ENCODE data around the gene TENM4.
A peak's percentile ranks its signal among the peaks of the same experiment; 100 is the strongest.

The TENM4 gene

GRCh38 chr11:79156031-79156430 is 284.8 kb downstream of the TENM4 start:
- FAIRE-seq (no peak), DNase-seq (ENCODE audit: insufficient read length, low spot score) (no peak)
- no peak for TF ChIP-seq POLR2A (IDR thresholded peaks at IDR 0.05; ENCODE audit: low read depth, low read length)

- FAIRE-seq (no peak), DNase-seq (ENCODE audit: insufficient read length, low spot score) (no peak)
- TF ChIP-seq POLR2A (IDR thresholded peaks at IDR 0.05; ENCODE audit: low read depth, low read length): no peak
Observed at GRCh38 chr11:79155237-79155636, 285.6 kb downstream of the TENM4 start.

GRCh38 chr11:79152511-79152910 is 288.3 kb downstream of the TENM4 start:
- no peak for DNase-seq (ENCODE audit: insufficient read length, low spot score)
- no peak for FAIRE-seq

GRCh38 chr11:79151396-79151795 is 289.4 kb downstream of the TENM4 start:
- TF ChIP-seq POLR2A (IDR thresholded peaks at IDR 0.05; ENCODE audit: low read depth, low read length): no peak
- FAIRE-seq (no peak), DNase-seq (ENCODE audit: insufficient read length, low spot score) (no peak)

More at GRCh38 chr11:79152511-79152910, 288.3 kb downstream of the TENM4 start:
- no peak for TF ChIP-seq POLR2A (IDR thresholded peaks at IDR 0.05; ENCODE audit: low read depth, low read length)

- TF ChIP-seq POLR2A (IDR thresholded peaks at IDR 0.05; ENCODE audit: low read depth, low read length): no peak
- DNase-seq (ENCODE audit: insufficient read length, low spot score) (peak; percentile 13), FAIRE-seq (peak; percentile 23)
Observed at GRCh38 chr11:79150966-79151365, 289.9 kb downstream of the TENM4 start.

- DNase-seq (ENCODE audit: insufficient read length, low spot score): no peak
- TF ChIP-seq POLR2A (IDR thresholded peaks at IDR 0.05; ENCODE audit: low read depth, low read length): no peak
- FAIRE-seq: no peak
Observed at GRCh38 chr11:79150320-79150719, 290.5 kb downstream of the TENM4 start.

GRCh38 chr11:79147731-79148130 is 293.1 kb downstream of the TENM4 start:
- DNase-seq (ENCODE audit: insufficient read length, low spot score) (no peak), FAIRE-seq (no peak)
- TF ChIP-seq POLR2A (IDR thresholded peaks at IDR 0.05; ENCODE audit: low read depth, low read length): no peak

GRCh38 chr11:79147011-79147410 is 293.8 kb downstream of the TENM4 start:
- DNase-seq (ENCODE audit: insufficient read length, low spot score): no peak
- TF ChIP-seq POLR2A (IDR thresholded peaks at IDR 0.05; ENCODE audit: low read depth, low read length): no peak
- FAIRE-seq: no peak

- FAIRE-seq (no peak), DNase-seq (ENCODE audit: insufficient read length, low spot score) (no peak)
- no peak for TF ChIP-seq POLR2A (IDR thresholded peaks at IDR 0.05; ENCODE audit: low read depth, low read length)
Observed at GRCh38 chr11:79139900-79140299, 300.9 kb downstream of the TENM4 start.

- DNase-seq (ENCODE audit: insufficient read length, low spot score) (no peak), FAIRE-seq (no peak)
- TF ChIP-seq POLR2A (IDR thresholded peaks at IDR 0.05; ENCODE audit: low read depth, low read length): no peak
Observed at GRCh38 chr11:79129702-79130101, 311.1 kb downstream of the TENM4 start.

GRCh38 chr11:79128291-79128690 is 312.5 kb downstream of the TENM4 start:
- FAIRE-seq: no peak
- no peak for DNase-seq (ENCODE audit: insufficient read length, low spot score)
- no peak for TF ChIP-seq POLR2A (IDR thresholded peaks at IDR 0.05; ENCODE audit: low read depth, low read length)

- DNase-seq (ENCODE audit: insufficient read length, low spot score) (no peak), FAIRE-seq (no peak)
- no peak for TF ChIP-seq POLR2A (IDR thresholded peaks at IDR 0.05; ENCODE audit: low read depth, low read length)
Observed at GRCh38 chr11:79122759-79123158, 318.1 kb downstream of the TENM4 start.

- FAIRE-seq (no peak), DNase-seq (ENCODE audit: insufficient read length, low spot score) (no peak)
- no peak for TF ChIP-seq POLR2A (IDR thresholded peaks at IDR 0.05; ENCODE audit: low read depth, low read length)
Observed at GRCh38 chr11:79121351-79121750, 319.5 kb downstream of the TENM4 start.

GRCh38 chr11:79119491-79120284 is 321.1 kb downstream of the TENM4 start:
- FAIRE-seq (no peak), DNase-seq (ENCODE audit: insufficient read length, low spot score) (no peak)
- TF ChIP-seq POLR2A (IDR thresholded peaks at IDR 0.05; ENCODE audit: low read depth, low read length): no peak

- no peak for TF ChIP-seq POLR2A (IDR thresholded peaks at IDR 0.05; ENCODE audit: low read depth, low read length)
- no peak for DNase-seq (ENCODE audit: insufficient read length, low spot score)
- FAIRE-seq: no peak
Observed at GRCh38 chr11:79117488-79117887, 323.3 kb downstream of the TENM4 start.

All from H54 (cell line).